Measurements from ENCODE around the gene MKNK2.

- TF ChIP-seq, protein P1, sequence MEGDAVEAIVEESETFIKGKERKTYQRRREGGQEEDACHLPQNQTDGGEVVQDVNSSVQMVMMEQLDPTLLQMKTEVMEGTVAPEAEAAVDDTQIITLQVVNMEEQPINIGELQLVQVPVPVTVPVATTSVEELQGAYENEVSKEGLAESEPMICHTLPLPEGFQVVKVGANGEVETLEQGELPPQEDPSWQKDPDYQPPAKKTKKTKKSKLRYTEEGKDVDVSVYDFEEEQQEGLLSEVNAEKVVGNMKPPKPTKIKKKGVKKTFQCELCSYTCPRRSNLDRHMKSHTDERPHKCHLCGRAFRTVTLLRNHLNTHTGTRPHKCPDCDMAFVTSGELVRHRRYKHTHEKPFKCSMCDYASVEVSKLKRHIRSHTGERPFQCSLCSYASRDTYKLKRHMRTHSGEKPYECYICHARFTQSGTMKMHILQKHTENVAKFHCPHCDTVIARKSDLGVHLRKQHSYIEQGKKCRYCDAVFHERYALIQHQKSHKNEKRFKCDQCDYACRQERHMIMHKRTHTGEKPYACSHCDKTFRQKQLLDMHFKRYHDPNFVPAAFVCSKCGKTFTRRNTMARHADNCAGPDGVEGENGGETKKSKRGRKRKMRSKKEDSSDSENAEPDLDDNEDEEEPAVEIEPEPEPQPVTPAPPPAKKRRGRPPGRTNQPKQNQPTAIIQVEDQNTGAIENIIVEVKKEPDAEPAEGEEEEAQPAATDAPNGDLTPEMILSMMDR (IDR thresholded peaks at IDR 0.05; ENCODE audit: low read depth, low read length): no peak
- TF ChIP-seq POLR2A (IDR thresholded peaks at IDR 0.05; ENCODE audit: extremely low read depth, insufficient read length) (no peak), MYC (IDR thresholded peaks at IDR 0.05; ENCODE audit: low read depth, low read length) (no peak)
Measured at GRCh38 chr19:2013683-2013961, 37.4 kb downstream of the MKNK2 start.

Measured in NB4 (cell line).